B cell (primary cell): ENCODE data around the gene PODXL. TPM values are rescaled to one million over a fixed set of nuclear protein-coding genes. Genes with fewer than 3 reads are reported as not detected.
"Not testable (repeated sequence)": the region's sequence is repeated elsewhere in the genome, so short reads cannot be mapped to it uniquely, and the experiment has no call there.

Source experiments
- ATAC-seq: fragments of 200-7000 bp; cut with Tn5 transposase; one replicate; pipeline ENCODE4 v1.10.0; 2021; ENCODE audit warnings: low read depth, mild to moderate bottlenecking, moderate number of reproducible peaks, moderate library complexity
- CTCF ChIA-PET: fragments of 350-600 bp; sonication (Branson Sonifier 250); formaldehyde crosslinking; loops from one replicate; lab custom pipeline; 2021; ENCODE audit warnings: antibody characterized with exemption, inconsistent platforms; lab: Charles Lee
- POLR2A ChIA-PET: fragments of 350-600 bp; sonication (Branson Sonifier 250); formaldehyde crosslinking; loops from one replicate; lab custom pipeline; 2021; ENCODE audit warnings: antibody characterized with exemption; lab: Charles Lee
- DNase-seq: peaks from one replicate; pipeline ENCODE4 v3.0.0; 2013
- H2AFZ ChIP-seq: 2 replicates; pipeline ENCODE4 v1.6.1; 2012; ENCODE audit warnings: mild to moderate bottlenecking, low read depth, low read length; ENCODE audit not compliant: insufficient read depth, poor library complexity, severe bottlenecking
- H3K27ac ChIP-seq, 2 donors: 1 replicate in 1 of 2; 2 replicates in 1 of 2; pipeline ENCODE4 v1.5.1; 2012 to 2013; ENCODE audit warnings: low read length in 2 of 2, mild to moderate bottlenecking in 2 of 2, moderate library complexity in 1 of 2
- H3K27me3 ChIP-seq, 4 experiments: fragments of 200-600 bp in 1 of 4; sonication (generic) in 1 of 4; replicated peaks in 1 of 4; 1 replicate in 2 of 4; 2 replicates in 2 of 4; pipeline versions ENCODE4 v1.6.1 to v1.7.0; 2013 to 2016; ENCODE audit warnings: low read length in 3 of 4, mild to moderate bottlenecking in 2 of 4, mixed read lengths in 1 of 4, moderate library complexity in 1 of 4; ENCODE audit not compliant: insufficient read depth in 4 of 4, control insufficient read depth in 3 of 4; ENCODE audit errors: control extremely low read depth in 1 of 4
- H3K36me3 ChIP-seq, 2 experiments: replicated peaks in 1 of 2; 1 replicate in 1 of 2; 2 replicates in 1 of 2; pipeline versions ENCODE4 v1.6.1 to v1.7.1; 2013; ENCODE audit warnings: low read length in 1 of 2; ENCODE audit not compliant: insufficient read depth in 2 of 2, control insufficient read depth in 1 of 2; ENCODE audit errors: control extremely low read depth in 1 of 2, extremely low read depth in 1 of 2
- H3K4me1 ChIP-seq, 2 donors: fragments of 200-600 bp in 1 of 2; sonication (generic) in 1 of 2; 1 replicate in 1 of 2; 2 replicates in 1 of 2; pipeline versions ENCODE4 v1.5.1 to v1.6.1; 2013 to 2017; ENCODE audit warnings: low read length in 2 of 2; ENCODE audit not compliant: control insufficient read depth in 2 of 2, insufficient read depth in 2 of 2
- H3K4me2 ChIP-seq: replicated peaks from 2 replicates; pipeline ENCODE3; 2012; ENCODE audit warnings: mild to moderate bottlenecking, low read depth, low read length; ENCODE audit not compliant: poor library complexity, severe bottlenecking
- H3K4me3 ChIP-seq, 5 experiments: fragments of 200-600 bp in 1 of 5; sonication (generic) in 1 of 5; 1 replicate in 3 of 5; 2 replicates in 2 of 5; pipeline versions ENCODE4 v1.5.1 to v1.7.0; 2011 to 2016; ENCODE audit warnings: low read length in 4 of 5, mild to moderate bottlenecking in 4 of 5, low read depth in 2 of 5, control low read depth in 1 of 5, moderate library complexity in 1 of 5; ENCODE audit not compliant: insufficient read depth in 1 of 5; ENCODE audit errors: control extremely low read depth in 1 of 5, extremely low read depth in 1 of 5
- H3K79me2 ChIP-seq: fragments of 200-600 bp; sonication (generic); one replicate; pipeline ENCODE4 v1.6.0; 2016; ENCODE audit warnings: low read length; ENCODE audit not compliant: control insufficient read depth, insufficient read depth
- H3K9ac ChIP-seq: fragments of 200-600 bp; sonication (generic); 2 replicates; pipeline ENCODE4 v1.6.1; 2017; ENCODE audit warnings: mild to moderate bottlenecking, low read length, moderate library complexity
- H3K9me3 ChIP-seq, 3 donors: one replicate each; pipeline versions ENCODE4 v1.6.1 to v1.7.1; 2013; ENCODE audit warnings: low read length in 2 of 3; ENCODE audit not compliant: control insufficient read depth in 2 of 3, insufficient read depth in 1 of 3; ENCODE audit errors: control extremely low read depth in 1 of 3
- H4K20me1 ChIP-seq: 2 replicates; pipeline ENCODE4 v1.6.0; 2012; ENCODE audit warnings: mild to moderate bottlenecking, low read length; ENCODE audit not compliant: insufficient read depth, control insufficient read depth, poor library complexity, severe bottlenecking
- H3K27ac Mint-ChIP-seq: one replicate; pipeline ENCODE4 v1.8.0; 2021; ENCODE audit warnings: mixed read lengths
- H3K27me3 Mint-ChIP-seq: one replicate; pipeline ENCODE4 v1.8.0; 2021; ENCODE audit warnings: mixed read lengths
- H3K4me1 Mint-ChIP-seq: one replicate; pipeline ENCODE4 v1.8.0; 2021; ENCODE audit warnings: mixed read lengths
- H3K4me3 Mint-ChIP-seq: one replicate; pipeline ENCODE4 v1.8.0; 2021; ENCODE audit warnings: mixed read lengths
- H3K9me3 Mint-ChIP-seq: one replicate; pipeline ENCODE4 v1.8.0; 2022; ENCODE audit warnings: mixed read lengths; ENCODE audit not compliant: insufficient read depth
- EZH2 ChIP-seq: IDR thresholded peaks from 2 replicates; pipeline ENCODE4 v1.6.1; 2012; ENCODE audit warnings: borderline replicate concordance, low read depth, mild to moderate bottlenecking, moderate library complexity, low read length; ENCODE audit not compliant: insufficient read depth, poor library complexity, severe bottlenecking
- WGBS: methylation state at CpG from one replicate; pipeline ENCODE4 v1.1.5; 2013; ENCODE audit warnings: missing lambda C conversion rate; ENCODE audit not compliant: insufficient coverage; 5-methylcytosine and 5-hydroxymethylcytosine counted together
- intact Hi-C: fragments of 100-400 bp; cut with micrococcal nuclease; formaldehyde crosslinking; loops from one replicate; pipeline ENCODE4 v1.10.0; 2022
- polyA plus RNA-seq: library from polyadenylated mRNA; depleted of rRNA; stranded (reverse); fragments of >200 nt; gene quantifications from 2 replicates; pipeline ENCODE4 v1.2.3, GENCODE V29; 2012
- total RNA-seq, 2 donors: library from RNA; stranded (reverse); fragments of 120-200 nt in 1 of 2; gene quantifications; 1 replicate in 1 of 2; 2 replicates in 1 of 2; pipeline versions ENCODE4 v1.2.3 to v1.2.4, GENCODE V29; 2013 to 2022
- TF ChIP-seq, protein P1 (sequence below): fragments of 200-600 bp; IDR thresholded peaks from one replicate; pipeline ENCODE4 v1.8.0; 2022; ENCODE audit warnings: antibody characterized with exemption, mild to moderate bottlenecking

The PODXL gene
- total and polyA plus RNA-seq, 2 donors (not counting 1 experiment from before 2014, with no cell fraction given), result 1.5 to 5.8 TPM

DNA sequence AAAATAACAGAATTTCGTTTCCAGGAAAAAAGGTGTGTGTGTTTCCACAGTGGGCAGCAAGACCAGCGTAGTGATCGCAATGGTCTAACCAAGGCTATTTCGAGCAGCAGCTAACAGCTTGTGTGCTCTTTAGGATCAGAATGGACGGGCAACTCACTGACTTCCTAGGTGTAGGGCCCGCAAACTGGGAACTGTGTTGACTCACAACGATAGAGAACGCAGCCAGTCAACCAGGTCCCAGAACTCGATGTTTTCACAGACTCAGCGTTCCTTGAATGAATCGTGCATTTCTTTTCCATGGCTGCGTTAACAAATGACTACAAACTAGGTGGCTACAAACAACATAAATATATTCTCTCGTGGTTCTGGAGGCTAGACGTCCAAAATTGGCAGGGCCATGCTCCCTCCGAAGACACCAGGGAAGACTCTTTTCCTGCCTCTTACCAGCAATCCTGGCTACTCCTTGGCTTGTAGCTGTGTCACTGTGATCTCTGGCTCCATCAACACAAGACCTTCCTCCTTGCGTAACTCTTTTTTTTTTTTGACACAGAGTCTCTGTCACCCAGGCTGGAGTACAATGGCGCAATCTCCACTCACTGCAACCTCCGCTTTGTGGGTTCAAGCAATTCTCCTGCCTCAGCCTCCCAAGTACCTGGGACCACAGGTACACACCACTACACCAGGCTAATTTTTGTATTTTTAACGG is 39.1 kb downstream of the PODXL start:
- Histone ChIP-seq H3K4me1 (peaks cover 0 to 5% of the 10 kb centered on the region in 2 donors), H3K27ac (no peak overlapping the region), H2AFZ (no peak overlapping the region), H3K9ac (no peak overlapping the region), H3K4me2 (no peak overlapping the region), H3K79me2 (no peaks in the 10 kb centered on the region), H3K4me3 (no peak overlapping the region), H3K36me3 (no peaks in the 10 kb centered on the region), H3K27me3 (no peaks in the 10 kb centered on the region), H4K20me1 (no peaks in the 10 kb centered on the region), H3K9me3 (no peaks in the 10 kb centered on the region)
- CTCF ChIA-PET, result interaction anchor here (0.6 kb wide), 1 partner anchor 474 kb away, joined by 3 read pairs; no protein-coding TSS in a partner anchor
- intact Hi-C loops, result no loop called here
- Mint-ChIP-seq H3K9me3 (no peaks in the 10 kb centered on the region), H3K4me3 (no peak overlapping the region), H3K27ac (no peak overlapping the region), H3K27me3 (no peaks in the 10 kb centered on the region), H3K4me1 (peaks cover 9% of the 10 kb centered on the region)
- 95% methylated on average over 19 of the region's 19 CpGs for WGBS
- DNase-seq (no peak), ATAC-seq (no peak)
- POLR2A ChIA-PET, result no interaction called here
- no peak for TF ChIP-seq EZH2
- TF ChIP-seq, protein P1, sequence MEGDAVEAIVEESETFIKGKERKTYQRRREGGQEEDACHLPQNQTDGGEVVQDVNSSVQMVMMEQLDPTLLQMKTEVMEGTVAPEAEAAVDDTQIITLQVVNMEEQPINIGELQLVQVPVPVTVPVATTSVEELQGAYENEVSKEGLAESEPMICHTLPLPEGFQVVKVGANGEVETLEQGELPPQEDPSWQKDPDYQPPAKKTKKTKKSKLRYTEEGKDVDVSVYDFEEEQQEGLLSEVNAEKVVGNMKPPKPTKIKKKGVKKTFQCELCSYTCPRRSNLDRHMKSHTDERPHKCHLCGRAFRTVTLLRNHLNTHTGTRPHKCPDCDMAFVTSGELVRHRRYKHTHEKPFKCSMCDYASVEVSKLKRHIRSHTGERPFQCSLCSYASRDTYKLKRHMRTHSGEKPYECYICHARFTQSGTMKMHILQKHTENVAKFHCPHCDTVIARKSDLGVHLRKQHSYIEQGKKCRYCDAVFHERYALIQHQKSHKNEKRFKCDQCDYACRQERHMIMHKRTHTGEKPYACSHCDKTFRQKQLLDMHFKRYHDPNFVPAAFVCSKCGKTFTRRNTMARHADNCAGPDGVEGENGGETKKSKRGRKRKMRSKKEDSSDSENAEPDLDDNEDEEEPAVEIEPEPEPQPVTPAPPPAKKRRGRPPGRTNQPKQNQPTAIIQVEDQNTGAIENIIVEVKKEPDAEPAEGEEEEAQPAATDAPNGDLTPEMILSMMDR, result no peak

DNA sequence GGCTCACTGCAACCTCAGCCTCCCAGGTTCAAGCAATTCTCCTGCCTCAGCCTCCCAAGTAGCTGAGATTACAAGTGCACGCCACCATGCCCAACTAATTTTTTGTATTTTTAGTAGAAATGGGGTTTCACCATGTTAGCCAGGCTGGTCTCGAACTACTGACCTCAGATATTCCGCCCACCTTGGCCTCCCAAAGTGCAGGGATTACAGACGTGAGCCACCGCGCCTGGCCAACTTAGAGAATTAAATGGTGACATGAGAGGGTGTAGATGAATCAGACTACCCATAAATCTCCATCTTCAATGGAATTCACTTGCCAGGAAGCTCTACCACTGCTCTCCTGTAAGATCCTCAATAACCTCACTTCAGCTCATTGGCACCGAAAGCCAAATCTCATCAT is 41.0 kb downstream of the PODXL start:
- H3K4me2 ChIP-seq, H3K9me3 Mint-ChIP-seq, H3K27ac Mint-ChIP-seq, ATAC-seq, H3K4me1 ChIP-seq, intact Hi-C loops, H4K20me1 ChIP-seq, H3K27me3 Mint-ChIP-seq, H3K36me3 ChIP-seq, H3K9ac ChIP-seq, H3K4me3 Mint-ChIP-seq, H3K79me2 ChIP-seq, H3K27me3 ChIP-seq, DNase-seq, H3K4me3 ChIP-seq, H2AFZ ChIP-seq, H3K9me3 ChIP-seq, H3K27ac ChIP-seq: not testable (repeated sequence)
- ChIA-PET CTCF (interaction anchor here (0.8 to 6.2 kb wide), 6 partner anchors 8 to 533 kb away, joined by 3 to 43 read pairs (median 4); no protein-coding TSS in a partner anchor), POLR2A (interaction anchor here (0.5 kb wide), 1 partner anchor 453 kb away, joined by 3 read pairs; no protein-coding TSS in a partner anchor)
- WGBS, result 90% methylated on average over 1 of the region's 7 CpGs
- H3K4me1 Mint-ChIP-seq, result peaks cover 13% of the 10 kb centered on the region
